HG03469 (cell line): Measurements from ENCODE around the gene PTPN6.
A peak's percentile ranks its signal among the peaks of the same experiment; 100 is the strongest.

Experiments
- ATAC-seq: cut with Tn5 transposase; IDR thresholded peaks from one replicate; pipeline ENCODE4 v1.9.1; 2021; ENCODE audit warnings: mild to moderate bottlenecking, moderate library complexity, moderate number of reproducible peaks; ENCODE audit not compliant: unreplicated experiment

Gene PTPN6

GRCh38 chr12:6921996-6922946, 28.9 kb upstream of the PTPN6 start:
- ATAC-seq: no peak

DNA sequence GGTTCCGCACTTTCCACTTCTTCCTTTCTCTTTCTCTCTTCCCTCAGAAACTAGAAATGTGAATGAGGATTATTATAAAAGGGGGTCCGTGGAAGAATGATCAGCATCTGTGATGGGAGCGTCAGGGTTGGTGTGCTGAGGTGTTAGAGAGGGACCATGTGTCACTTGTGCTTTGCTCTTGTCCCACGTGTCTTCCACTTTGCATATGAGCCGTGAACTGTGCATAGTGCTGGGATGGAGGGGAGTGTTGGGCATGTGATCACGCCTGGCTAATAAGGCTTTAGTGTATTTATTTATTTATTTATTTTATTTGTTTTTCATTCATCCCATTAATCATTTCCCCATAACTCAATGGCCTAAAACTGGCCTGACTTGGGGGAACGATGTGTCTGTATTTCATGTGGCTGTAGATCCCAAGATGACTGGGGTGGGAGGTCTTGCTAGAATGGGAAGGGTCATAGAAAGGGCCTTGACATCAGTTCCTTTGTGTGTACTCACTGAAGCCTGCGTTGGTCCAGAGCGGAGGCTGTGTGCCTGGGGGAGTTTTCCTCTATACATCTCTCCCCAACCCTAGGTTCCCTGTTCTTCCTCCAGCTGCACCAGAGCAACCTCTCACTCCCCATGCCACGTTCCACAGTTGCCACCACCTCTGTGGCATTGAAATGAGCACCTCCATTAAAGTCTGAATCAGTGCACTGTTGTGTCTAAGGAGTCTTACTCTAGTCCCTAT, 28.0 kb upstream of the PTPN6 start:
- ATAC-seq: no peak

GRCh38 chr12:6923851-6924250, 27.3 kb upstream of the PTPN6 start:
- no peak for ATAC-seq

DNA sequence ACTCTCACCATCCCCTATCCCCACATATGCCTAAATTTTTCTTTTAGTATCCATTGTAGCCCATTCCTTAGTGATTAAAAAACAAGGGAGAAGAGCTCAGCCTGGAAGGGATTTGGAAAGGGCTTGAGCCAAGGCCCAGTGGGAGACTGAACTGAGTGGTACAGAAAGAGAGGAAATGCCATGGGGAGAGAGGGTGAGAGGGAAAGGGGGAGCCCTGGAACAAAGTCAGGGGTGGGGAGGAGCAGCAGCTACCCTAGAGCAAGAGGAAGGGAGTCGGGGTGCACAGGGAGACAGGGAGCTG, 26.0 kb upstream of the PTPN6 start:
- ATAC-seq: no peak

- no peak for ATAC-seq
These were observed 25.4 kb upstream of the PTPN6 start for GRCh38 chr12:6925540-6926279.

DNA sequence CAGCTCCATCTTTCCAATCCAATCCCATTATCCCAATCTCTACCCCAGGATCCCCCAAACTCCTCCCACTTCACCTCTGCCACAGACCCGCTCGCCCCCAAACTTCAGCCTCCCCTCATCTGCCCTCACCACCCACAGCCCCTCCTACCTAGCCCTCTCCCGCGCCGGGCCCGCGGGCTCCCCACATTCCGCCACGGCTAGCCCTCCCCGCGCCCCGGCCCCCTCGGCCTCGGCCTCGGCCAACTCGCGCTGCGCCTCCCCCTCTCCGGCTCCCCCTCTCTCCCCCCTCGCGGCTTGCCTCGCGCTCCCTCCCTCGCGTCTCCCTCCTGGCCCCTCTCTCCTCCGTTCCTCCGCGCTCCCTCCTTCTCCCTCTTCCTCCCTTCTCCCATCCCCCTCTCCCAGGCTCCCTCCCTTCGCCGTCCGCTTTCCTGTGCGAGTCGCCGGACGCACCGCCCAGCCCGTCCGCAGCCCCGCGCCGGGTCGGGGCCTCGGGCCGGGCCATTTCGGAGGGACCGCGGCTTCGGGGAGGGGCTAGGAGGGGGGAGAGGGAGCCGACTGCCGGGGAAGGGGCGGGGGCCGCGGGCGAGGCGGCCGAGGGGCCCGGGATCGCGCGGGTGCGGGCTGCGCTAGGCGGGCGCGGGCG, 23.7 kb upstream of the PTPN6 start, which contains the start of gene ATN1:
ATN1 (plus strand) TSS at position 581 of the 643 bp plus-strand sequence. CDS start 6,043 bp downstream, outside the sequence.
- ATAC-seq: no peak

- ATAC-seq: no peak
These were observed 23.0 kb upstream of the PTPN6 start for GRCh38 chr12:6928022-6928702.

DNA sequence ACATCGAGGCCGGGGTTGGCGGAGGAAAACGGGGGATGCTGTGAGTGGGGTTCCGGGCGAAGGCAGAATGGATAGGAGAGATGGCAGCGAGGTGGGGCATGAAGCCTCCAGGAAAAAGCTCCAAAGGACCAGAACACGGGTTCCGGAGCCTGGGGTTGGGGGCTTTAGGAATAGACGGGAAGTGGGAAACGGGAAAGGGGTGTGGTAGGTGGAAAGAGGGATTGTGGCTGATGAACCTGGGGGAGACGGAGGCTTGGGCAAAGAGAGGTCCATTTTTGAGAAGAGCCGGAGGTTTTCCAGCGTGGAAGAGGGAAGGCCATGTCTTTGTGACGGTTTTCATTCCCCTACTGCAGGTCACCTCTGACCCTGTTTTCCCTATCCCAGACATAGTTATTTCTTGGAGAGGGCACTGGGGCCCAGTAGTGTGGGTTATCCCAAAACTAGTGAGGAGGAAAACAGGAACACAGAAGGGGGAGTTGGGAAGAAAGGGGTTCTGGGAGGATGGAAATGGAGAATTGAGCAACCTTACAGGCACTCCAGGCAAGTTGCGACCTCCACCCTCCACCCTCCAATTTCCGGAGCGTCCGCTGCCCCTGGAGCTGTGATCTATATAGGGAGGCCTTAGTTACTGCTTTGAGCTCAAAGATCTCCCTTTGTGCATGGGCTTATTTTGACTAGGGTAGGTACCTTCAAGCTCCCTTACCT, 22.3 kb upstream of the PTPN6 start:
- no peak for ATAC-seq

DNA sequence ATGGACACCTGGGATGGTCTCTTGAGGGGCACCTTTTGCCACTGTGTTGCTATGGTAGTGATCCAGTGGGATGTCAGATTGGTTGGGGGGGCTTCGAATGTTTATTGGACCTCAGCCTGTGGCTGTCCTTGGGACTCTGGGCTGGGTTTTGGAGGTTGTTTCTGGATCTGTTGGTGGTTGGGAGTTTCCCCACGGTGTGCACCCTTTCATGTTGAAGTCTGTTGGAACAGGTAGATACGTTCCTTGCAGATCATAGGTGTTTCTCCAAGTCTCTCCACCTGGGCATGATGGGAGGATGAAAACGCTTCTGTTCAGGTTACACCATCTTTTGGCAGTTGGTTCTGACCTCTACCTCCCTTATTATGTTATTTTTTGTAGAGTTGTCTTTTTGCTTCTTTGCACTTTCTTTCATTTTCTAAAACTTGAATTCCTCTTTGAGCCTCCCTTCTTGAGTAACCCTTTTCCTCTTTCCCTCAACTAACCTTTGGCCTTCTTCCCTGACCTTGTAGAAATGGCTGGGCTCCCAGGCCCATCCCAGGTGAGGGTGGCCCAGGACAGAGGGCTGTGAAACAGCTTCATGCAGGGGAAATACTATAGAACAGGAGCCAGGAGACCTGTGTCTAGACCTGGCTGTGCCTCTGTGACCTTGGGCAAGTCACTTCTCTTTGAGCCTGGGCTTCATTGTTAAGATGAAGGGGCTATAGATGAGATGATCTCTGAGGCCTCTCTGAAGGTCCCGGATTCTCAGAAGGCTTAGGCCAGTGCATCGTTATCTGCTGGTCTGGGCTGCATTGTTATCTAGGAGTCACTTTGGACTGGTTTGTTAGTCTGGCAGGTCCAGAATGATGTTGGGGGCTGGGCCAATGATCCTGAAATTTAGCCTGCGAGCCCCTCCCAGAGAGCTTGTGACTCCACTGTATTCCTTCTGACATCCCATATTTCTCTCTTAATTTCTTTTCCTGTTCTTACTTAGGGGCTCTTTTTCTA, 21.4 kb upstream of the PTPN6 start:
- ATAC-seq: no peak

- no peak for ATAC-seq
These were observed 18.4 kb upstream of the PTPN6 start for GRCh38 chr12:6932766-6933165.

GRCh38 chr12:6934110-6934509, 17.0 kb upstream of the PTPN6 start:
- ATAC-seq: no peak

GRCh38 chr12:6935371-6936193, 15.6 kb upstream of the PTPN6 start:
- ATAC-seq: no peak

DNA sequence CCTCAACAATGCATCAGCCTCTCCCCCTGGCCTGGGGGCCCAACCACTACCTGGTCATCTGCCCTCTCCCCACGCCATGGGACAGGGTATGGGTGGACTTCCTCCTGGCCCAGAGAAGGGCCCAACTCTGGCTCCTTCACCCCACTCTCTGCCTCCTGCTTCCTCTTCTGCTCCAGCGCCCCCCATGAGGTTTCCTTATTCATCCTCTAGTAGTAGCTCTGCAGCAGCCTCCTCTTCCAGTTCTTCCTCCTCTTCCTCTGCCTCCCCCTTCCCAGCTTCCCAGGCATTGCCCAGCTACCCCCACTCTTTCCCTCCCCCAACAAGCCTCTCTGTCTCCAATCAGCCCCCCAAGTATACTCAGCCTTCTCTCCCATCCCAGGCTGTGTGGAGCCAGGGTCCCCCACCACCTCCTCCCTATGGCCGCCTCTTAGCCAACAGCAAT, 14.9 kb upstream of the PTPN6 start:
- no peak for ATAC-seq

DNA sequence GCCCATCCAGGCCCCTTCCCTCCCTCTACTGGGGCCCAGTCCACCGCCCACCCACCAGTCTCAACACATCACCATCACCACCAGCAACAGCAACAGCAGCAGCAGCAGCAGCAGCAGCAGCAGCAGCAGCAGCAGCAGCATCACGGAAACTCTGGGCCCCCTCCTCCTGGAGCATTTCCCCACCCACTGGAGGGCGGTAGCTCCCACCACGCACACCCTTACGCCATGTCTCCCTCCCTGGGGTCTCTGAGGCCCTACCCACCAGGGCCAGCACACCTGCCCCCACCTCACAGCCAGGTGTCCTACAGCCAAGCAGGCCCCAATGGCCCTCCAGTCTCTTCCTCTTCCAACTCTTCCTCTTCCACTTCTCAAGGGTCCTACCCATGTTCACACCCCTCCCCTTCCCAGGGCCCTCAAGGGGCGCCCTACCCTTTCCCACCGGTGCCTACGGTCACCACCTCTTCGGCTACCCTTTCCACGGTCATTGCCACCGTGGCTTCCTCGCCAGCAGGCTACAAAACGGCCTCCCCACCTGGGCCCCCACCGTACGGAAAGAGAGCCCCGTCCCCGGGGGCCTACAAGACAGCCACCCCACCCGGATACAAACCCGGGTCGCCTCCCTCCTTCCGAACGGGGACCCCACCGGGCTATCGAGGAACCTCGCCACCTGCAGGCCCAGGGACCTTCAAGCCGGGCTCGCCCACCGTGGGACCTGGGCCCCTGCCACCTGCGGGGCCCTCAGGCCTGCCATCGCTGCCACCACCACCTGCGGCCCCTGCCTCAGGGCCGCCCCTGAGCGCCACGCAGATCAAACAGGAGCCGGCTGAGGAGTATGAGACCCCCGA, 14.3 kb upstream of the PTPN6 start:
- no peak for ATAC-seq

DNA sequence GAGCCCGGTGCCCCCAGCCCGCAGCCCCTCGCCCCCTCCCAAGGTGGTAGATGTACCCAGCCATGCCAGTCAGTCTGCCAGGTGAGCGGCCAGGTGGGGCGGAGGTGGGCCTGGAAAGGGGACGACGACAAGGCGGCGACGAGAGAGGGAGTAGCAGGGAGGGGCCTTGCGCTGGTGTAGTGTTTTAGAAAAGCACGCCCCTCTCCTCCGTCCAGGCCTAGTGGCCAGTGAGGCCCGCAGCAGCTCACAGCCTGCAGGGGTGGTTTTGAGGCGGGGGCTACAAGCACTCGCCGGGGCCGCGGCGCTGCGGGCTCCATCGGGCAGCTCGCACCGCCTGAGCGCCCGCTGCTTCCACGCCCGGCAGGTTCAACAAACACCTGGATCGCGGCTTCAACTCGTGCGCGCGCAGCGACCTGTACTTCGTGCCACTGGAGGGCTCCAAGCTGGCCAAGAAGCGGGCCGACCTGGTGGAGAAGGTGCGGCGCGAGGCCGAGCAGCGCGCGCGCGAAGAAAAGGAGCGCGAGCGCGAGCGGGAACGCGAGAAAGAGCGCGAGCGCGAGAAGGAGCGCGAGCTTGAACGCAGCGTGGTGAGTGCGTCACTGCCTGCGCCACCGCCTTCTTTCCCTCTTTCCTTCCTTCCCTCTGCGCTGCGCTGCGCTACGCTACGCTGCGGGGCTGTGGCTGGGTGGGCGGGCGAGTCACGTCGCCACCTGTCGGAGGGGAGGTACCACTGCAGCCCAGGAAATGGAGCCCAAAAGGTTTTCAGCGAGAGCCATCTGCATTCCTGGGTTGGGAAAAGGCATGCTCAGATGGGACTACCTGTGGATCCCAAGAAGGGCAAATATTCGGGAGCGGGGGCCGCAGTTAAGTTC, 13.4 kb upstream of the PTPN6 start:
- ATAC-seq: peak; percentile 74
